Measurements from ENCODE around the gene LRP1B.
A peak's percentile ranks its signal among the peaks of the same experiment; 100 is the strongest.

The LRP1B gene

DNA sequence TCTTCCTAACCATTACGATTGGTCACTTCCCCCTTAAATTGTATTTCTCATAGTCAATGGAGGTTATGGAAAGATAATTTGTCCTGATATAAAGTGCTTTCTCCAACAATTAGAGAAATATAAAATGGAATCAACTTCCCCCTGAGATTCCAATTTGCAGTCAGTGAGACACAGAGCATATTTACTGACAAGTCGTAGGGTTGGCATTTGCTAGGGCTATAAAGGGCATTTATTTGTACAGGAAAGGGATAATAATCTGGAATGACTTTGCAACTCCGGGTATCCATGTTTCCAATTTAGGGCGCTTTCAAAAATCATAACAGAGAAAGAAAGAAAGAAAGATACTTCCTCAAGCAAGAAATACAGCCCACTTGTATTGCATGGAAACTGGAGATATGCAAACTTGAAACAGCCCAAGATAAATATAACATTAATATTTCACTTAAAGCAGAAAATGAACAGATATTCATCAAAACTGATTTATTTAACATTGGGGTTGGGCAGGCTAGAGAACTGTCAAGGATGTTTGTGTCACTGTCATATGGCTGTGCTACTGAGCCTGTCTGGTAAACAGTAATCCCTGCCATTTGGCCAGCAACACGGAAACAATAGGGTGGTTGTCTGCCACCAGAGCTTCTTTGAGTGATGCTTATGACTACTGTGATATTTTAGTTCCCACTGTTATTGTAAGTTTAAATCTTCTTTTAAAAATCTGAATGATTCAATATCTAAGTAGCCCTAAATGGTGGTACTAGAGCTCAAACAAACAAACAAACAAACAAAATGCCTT lies 621.8 kb downstream of the LRP1B start:
- DNase-seq (ENCODE audit: low read depth), result no peak

DNA sequence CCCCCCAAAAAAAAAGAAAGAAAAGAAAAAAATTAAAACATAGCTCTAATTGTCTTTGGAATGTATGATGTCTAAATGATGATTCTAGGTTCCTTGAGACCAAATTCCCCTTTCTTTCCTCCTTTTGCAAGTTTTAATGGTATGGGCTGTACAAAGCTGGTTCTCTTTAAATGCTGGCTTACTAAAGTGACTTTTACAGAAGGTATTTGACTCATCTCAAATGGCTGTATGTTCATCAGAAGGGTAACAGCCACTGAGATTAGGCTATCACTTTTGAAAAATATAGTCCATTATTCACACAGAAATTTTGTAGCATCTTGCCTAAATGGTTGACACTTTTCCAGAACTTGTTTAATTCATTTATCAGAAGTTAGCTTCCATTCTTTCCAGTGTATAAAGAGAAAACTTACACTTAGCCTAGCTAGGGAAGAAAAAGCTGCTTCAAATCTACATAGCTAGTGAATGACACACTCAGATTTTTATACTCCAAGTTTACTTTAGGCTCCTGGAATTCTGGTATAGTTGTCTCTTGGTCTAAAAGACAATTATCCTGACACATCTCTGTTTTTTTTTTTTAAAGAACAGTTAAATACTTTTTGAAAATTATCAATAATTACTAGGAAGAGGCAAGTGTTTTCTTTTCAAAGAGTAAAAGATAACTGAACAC lies 622.6 kb downstream of the LRP1B start:
- DNase-seq (ENCODE audit: low read depth), result no peak

DNA sequence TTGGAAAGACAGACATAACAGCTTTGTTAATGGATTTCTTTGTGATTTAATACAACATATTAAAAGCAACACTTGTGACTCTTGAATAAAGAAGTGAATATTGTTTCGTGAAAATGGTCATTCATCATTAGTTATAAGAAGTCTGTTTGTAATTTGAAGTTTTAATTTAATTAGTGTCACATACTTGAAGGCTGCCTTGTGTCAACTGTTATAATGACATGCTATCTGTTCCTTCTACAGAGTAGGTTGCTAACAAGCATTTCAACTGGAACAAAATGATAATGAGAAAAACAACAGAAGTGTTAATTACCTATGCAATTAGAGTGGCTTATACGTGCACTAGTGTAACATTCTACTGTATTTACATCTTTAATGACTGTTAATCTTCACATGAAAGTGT lies 624.7 kb downstream of the LRP1B start:
- no peak for DNase-seq (ENCODE audit: low read depth)

DNA sequence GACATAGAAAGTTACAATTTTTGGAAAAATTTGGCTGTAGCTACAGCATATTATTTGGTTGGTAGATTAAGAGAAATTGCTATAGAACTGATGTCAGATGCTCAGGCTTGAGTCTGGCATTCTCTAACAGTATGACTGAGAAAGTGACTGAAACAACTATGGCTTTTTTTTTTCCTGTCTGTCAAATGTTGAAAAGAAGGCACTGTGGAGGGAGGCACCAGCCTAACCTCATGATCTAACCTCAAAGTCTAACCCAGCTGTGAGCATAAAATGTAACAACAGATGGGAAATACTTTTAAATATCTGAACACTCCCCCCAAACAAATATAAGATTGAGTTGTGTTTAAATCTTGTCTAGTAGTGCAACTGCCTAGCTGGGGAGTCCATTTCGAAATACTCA lies 629.1 kb downstream of the LRP1B start:
- no peak for DNase-seq (ENCODE audit: low read depth)

DNA sequence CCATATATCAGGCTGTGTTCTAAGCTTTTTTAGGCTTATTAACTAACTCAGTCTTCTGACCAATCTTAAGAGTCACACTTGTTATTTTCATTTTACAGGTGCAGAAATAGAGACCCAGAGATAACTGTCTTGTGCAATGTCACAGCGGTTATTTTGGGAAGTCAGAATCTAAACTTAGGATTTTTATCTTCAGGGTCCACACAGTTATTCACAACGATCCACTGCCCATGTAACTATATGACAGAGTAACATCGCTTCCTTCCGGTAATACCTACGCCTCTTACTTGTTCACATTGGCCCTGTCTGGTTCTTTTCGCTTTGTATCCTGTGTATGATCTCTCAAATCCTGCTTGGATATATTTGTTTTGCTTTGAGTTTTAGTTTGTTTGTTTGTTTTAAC lies 631.7 kb downstream of the LRP1B start:
- DNase-seq (ENCODE audit: low read depth), result no peak

DNA sequence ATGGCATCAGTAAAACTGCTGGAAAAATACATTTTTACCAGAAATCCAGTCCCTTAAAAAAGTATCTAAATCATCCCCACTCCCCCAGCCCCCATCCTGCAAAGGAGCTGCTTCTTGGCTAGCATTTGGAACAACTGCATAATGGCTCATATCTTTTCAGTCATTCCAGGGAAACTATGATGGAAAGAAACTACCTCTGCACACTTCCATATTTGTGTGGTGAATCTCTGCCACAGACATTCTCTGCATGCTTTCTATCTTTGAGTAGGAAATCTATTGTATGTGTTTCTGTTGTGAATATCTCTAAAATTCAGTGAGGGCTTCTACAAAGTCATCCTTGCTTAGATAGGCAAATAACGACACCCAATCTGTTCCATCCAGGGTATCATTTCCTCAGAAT lies 632.3 kb downstream of the LRP1B start:
- DNase-seq (ENCODE audit: low read depth), result peak; percentile 24

DNA sequence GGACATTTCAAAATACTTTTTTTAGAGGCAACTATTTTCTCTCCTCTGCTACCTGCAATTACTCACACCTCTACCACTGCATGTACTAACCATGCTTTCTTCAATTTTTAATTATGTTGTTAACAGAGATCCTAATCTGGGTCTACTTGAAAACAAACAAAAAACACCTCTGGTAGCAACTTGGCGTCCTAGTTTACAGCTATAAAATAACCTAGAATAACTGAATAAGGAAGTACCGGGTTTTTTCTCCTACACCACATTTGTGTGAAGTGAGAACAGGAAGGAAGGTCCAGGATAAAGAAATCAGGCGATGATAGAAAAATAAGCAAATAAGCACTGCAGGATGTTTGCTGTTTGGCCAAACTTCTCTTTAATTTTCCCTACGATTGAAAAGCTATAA lies 633.5 kb downstream of the LRP1B start:
- no peak for DNase-seq (ENCODE audit: low read depth)

DNA sequence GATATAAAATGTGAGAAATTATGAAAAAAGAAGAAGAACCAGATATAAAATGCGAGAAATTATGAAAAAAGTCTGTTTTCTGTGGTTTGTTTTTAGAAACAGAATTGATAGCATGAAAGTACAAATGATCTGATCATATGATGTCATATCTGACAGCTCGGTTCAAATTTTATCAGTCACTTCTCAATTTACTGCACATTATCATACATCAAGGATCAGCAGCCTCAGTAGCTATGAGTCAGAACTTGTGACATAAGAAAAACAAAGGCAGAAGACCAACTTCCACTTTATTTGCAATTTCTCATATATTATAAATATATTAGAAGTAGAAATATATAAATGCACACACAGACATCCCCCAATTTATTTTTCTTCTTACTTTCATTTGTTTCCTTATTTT lies 634.0 kb downstream of the LRP1B start:
- no peak for DNase-seq (ENCODE audit: low read depth)

DNA sequence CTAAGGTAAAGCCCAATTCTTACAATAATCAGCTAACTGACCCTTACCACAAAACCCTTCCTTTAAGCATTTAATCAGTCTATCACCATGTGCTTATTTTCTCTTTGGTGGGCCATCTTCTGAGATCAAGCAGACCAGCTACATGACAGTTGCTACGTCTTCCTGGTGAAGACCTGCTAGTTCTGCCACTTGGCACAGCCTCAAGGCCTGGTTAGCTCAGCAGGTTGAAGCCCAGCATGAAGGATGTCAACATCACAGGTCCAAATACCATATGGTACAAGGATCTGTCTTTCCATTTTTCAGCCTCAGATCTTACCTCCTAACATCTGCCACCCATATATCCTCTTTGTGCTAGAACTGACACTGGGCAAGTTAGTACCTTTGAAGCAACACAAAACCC lies 636.9 kb downstream of the LRP1B start:
- no peak for DNase-seq (ENCODE audit: low read depth)

DNA sequence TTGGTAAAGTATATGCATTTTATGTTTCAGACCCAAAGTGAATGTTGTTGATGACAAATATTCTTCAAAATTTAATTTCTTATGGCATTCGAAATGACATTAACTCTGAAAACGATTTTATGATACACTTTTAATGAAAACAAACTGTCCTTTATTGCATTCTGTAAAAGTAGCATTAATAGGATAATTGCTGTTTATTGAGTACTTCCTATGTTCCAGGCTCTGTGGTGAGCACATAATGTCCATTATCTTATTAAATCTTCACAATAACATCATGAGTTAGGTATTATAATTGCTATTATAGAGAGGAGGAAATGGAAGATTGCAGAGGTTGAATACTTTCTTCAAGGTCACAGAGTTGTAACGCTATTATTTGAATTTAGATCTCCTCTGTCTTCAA lies 638.0 kb downstream of the LRP1B start:
- no peak for DNase-seq (ENCODE audit: low read depth)

DNA sequence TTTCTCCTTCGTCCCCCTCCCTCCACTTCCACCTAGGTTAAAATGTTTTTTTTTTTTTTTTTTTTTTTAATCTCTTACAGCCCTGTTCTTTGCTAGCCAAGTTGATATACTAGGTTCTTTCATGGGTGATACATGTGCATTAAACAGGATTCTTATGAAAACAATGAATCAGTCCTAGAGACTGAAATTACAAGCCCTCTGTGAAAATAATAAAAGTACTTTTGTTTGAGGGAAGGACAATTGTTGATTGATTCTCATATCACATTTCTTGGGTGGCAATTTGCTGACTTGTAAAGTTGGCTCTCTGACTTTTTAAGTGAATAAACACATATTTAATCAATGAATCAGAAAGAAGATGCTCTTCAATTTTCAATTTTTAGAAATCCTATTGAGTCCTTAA lies 639.9 kb downstream of the LRP1B start:
- DNase-seq (ENCODE audit: low read depth), result no peak

DNA sequence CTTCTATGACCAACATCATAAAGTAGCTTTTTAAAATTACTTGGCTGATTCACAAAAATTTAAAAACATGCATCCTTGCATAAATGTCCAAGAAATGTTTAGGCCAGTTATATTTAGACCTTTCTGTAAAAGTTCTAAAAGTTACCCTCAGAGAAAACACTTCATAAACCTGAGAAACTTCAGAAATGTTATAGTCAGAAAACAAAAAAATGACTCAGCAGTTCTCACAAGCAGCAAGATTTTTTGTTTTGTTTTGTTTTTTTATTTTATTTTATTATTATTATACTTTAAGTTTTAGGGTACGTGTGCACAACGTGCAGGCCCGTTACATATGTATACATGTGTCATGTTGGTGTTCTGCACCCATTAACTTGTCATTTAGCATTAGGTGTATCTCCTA lies 648.1 kb downstream of the LRP1B start:
- no peak for DNase-seq (ENCODE audit: low read depth)

DNA sequence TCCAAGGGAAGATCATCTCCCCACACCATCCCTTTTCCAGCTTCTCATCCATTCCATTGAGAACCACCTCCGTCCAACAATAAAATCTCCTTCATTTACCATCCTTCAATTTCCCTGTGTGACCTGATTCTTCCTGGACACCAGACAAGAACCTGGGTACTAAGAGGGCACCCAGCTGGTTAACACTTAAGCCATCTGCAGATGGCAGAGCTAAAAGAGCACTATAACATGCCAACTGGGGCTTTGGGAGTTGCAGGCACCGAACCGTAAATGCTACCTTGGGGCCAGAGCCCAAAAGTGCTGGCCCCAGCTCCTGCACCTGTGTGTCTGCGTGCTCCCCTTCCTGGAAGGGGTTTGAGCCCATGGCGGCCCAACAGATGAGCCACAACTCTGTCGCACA lies 655.0 kb downstream of the LRP1B start:
- no peak for DNase-seq (ENCODE audit: low read depth)

DNA sequence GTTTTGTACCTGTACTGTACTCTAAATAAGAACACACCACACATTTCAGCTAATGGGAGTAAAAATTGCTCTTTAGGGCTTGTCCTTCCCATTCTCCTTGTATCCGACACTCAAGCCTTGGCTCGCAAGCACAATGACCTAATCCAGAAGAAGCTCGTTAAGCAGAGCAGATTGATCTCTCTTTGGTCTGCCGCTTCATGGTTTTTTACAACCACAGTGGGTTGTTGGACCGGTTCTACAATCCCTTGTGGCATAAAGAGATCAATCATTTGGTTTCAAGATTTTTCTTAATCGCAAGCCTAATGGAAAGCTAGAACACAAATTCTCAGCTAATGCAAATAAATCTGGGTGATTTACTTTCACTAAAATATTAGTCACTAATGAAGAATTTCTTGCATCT lies 662.1 kb downstream of the LRP1B start:
- no peak for DNase-seq (ENCODE audit: low read depth)

DNA sequence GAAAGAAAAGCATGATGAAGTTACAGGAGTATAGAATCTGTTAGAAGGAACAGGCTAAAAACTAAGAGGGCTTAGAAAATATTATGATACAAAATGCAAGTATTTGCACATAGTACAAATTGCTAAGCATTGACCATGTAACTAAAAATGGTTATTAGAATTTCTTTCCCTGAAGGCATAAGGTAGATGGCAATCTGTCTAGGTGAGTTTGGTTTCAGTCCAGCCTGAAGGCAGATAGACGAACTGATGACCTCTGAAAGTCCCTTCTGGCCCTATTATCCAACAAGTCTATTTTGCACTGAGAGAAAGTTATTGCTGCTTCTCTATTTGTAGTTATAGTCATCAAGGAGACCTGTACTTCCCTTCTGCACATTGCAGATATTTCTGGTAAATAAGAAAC lies 663.5 kb downstream of the LRP1B start:
- no peak for DNase-seq (ENCODE audit: low read depth)

DNA sequence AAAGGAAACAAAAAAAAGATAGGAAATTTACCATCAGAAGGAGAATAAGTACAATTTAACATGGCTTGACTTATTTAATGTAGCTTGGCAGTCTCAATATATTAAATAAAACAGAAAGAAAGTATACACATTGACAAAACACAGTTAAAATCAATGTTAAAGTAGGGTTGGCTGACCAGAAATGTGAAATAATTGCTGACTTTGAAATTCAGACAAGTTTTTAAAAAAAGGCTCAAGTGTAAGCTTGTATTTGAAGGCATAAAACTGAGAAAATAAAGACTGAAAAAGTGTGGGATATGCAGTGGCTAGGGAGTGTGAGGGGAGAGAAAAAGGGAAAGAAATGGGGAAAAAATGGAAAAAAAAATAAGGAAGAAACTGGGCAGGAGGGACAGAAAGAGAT lies 665.8 kb downstream of the LRP1B start:
- no peak for DNase-seq (ENCODE audit: low read depth)

DNA sequence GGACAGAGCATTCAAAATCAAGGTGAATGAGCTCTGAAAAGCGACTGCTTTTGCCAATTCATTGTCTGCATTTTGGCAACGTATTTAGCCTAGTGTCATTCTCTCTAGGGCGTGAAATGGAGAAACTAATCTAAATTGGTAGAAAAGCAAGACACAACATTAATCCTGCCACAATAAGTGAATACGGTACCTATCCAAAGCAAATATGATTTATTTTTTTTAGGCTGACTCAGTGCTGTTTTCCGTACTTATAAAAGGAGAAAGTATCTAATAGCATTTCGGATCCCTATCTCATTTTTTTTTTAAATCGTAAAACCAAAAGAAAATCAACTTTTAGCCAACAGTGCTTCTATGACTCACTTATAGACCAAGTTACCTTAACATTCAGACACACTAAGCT lies 672.5 kb downstream of the LRP1B start:
- DNase-seq (ENCODE audit: low read depth), result no peak

DNA sequence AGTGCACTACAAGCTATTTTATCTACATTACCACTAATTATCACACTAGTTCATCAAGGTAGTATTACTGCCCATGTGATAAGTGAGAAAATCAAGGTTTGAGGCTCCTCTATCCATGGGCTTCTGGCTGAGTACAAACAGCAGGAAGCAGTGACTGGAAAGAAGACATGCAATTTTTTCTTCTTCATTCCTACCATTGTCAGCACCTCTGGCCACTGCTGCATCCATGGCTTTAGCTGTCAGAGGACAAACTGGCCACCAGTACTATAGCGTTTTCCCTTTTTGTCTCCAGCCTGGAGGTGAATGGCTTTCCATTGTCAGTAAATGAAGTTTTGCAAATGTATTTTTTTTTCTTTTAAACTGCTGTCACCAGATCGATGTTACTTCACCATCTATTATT lies 674.9 kb downstream of the LRP1B start:
- no peak for DNase-seq (ENCODE audit: low read depth)

DNA sequence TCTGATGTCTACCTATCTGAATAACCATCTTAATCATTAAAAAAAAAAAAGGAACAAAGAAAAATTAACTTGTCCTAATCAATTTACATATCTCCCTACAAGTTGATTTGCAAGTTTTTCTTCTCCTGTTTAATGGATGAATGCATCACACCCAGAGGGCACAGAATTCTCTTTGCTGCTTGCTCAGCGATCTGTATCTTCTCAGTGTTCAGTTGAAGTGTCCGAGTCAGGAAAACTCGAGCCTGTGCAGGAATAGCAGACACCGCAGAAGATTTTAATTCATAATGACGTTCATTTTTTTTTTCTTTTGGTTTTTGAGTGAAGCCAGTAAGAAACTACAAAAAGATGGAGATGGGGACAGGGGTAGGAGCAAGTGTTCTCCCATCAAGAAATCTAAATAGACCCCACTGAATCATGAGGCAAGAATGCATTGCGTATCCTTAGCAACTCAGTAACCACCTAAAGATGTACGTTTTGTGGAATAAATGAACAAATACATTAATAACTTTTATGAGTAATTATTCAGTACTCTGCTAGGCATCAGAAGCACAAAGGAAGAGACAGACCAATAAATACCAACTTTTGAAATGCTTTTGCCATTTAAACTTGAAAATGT lies 675.5 kb downstream of the LRP1B start:
- DNase-seq (ENCODE audit: low read depth), result no peak

DNA sequence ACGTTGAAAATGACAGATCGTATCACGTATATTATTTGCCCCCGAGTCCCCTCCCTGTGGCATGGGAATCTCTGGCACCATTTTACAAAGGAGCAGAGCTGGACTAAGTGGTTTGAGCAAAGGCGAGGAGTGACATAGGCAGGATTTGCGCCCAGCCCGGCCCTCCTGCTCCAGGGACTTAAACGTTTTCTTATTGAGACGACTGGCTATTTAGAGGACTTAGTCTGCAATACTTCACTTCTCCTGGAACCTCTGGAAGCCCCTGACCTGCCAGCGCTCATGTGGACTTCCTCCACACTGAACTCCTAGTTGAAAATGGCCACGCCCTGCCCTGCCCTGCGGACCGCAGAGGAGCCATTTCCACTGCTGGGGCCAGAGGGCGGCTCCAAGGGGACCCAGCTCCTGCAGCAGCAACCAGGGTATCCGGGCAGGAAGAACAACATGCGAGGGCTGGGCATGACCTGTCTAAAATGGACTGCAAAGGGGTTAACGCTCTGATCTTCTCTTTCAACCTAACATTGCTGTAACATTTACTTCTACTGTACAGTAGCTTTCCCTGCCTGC lies 690.7 kb downstream of the LRP1B start:
- DNase-seq (ENCODE audit: low read depth), result no peak

DNA sequence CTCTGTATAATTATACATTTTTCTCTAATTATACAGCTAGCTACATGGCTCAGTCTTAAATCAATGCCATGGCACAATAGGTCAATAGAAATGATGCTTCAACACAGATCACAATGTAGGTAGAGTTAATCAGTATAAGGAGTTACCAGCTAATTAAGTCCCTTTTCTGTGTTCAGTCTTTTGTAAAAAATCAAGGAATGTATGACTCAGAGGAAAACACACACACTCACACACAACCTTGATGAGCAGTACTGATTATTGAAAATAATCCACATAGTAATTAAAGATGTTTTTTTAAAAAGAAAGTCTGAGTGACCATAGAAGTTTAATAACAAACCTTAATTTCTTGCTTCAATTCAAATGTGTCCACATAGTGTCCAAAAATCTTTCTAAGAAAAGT lies 691.3 kb downstream of the LRP1B start:
- peak; percentile 28 for DNase-seq (ENCODE audit: low read depth)

DNA sequence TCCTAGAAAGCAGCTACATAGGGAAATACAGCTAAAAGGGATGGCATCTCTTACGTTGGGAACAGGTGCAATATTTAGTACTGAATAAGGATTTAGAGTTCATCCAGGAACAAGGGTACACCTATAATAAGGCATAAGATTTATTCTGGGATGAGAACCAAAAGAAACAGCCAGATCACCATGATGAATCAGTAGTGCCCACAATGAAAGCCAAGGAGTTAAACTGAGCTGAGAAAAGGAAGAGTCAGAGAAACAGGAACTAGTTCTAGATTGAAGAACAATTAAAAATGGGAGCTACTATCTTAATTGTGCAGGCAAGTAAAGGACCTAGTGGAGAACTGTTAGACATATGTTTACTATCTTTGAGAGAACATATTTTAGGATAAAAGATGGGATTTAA lies 692.3 kb downstream of the LRP1B start:
- DNase-seq (ENCODE audit: low read depth), result no peak

DNA sequence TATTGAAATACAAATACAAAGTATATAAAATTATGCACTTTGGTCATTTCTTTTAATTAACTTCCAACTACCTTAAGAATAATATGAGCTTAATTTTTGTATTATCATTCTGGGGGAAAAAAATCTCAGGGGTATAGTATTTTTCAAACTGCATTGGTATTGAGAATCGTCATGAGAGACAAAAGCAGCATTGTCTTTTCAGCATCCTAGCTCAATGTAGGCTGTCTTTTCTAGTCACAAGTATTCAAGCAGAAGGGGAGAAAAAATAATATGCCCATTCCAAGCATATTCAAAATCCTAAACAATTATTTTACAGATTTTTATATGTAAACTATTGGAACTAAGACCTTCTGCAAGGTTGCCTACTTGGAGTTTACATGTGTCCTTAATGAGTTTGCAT lies 693.3 kb downstream of the LRP1B start:
- DNase-seq (ENCODE audit: low read depth), result no peak

Data from ELR (cell line).